GM19395 (cell line): ENCODE measurements around the gene ACTR1A.
"Not testable (repeated sequence)": the region's sequence is repeated elsewhere in the genome, so short reads cannot be mapped to it uniquely, and the experiment has no call there.

Experiments
- ATAC-seq: cut with Tn5 transposase; IDR thresholded peaks from one replicate; pipeline ENCODE4 v1.9.1; 2021; ENCODE audit warnings: mild to moderate bottlenecking, moderate library complexity; ENCODE audit not compliant: unreplicated experiment

ACTR1A gene

GRCh38 chr10:102517553-102517952, 15.0 kb upstream of the ACTR1A start:
- ATAC-seq = no peak

GRCh38 chr10:102515724-102516123, 13.2 kb upstream of the ACTR1A start:
- no peak for ATAC-seq

GRCh38 chr10:102514487-102515311, 12.2 kb upstream of the ACTR1A start:
- no peak for ATAC-seq

GRCh38 chr10:102511583-102512274, 9.2 kb upstream of the ACTR1A start:
- peak; percentile 91 for ATAC-seq

GRCh38 chr10:102509387-102509786, 6.9 kb upstream of the ACTR1A start:
- ATAC-seq = no peak

- ATAC-seq = no peak
These were observed 6.0 kb upstream of the ACTR1A start for GRCh38 chr10:102508506-102508905.

GRCh38 chr10:102507521-102507920, 5.0 kb upstream of the ACTR1A start:
- no peak for ATAC-seq

- ATAC-seq = no peak
These were observed 3.1 kb upstream of the ACTR1A start for GRCh38 chr10:102505462-102506115.

- ATAC-seq = no peak
These were observed 2.4 kb upstream of the ACTR1A start for GRCh38 chr10:102504976-102505300.

GRCh38 chr10:102504179-102504975, 1.9 kb upstream of the ACTR1A start:
- ATAC-seq = no peak

GRCh38 chr10:102503264-102504178, 1.0 kb upstream of the ACTR1A start, which contains the start of gene SUFU:
Gene SUFU, plus strand, starts transcription at chr10:102503972. Its CDS starts 181 bp downstream, at chr10:102504153.
- ATAC-seq = peak; percentile 52

- peak; percentile 73 for ATAC-seq
These were observed 529 bp downstream of the ACTR1A start for GRCh38 chr10:102502029-102502336.

- no peak for ATAC-seq
These were observed 1.1 kb downstream of the ACTR1A start for GRCh38 chr10:102501201-102502028.

GRCh38 chr10:102500686-102501085, 1.8 kb downstream of the ACTR1A start:
- ATAC-seq = not testable (repeated sequence)

- no peak for ATAC-seq
These were observed 3.2 kb downstream of the ACTR1A start for GRCh38 chr10:102499356-102499755.

- no peak for ATAC-seq
These were observed 5.0 kb downstream of the ACTR1A start for GRCh38 chr10:102497545-102497944.

- no peak for ATAC-seq
These were observed 8.7 kb downstream of the ACTR1A start for GRCh38 chr10:102493771-102494170.

- no peak for ATAC-seq
These were observed 9.5 kb downstream of the ACTR1A start for GRCh38 chr10:102492983-102493382.

GRCh38 chr10:102492344-102492939, 10.1 kb downstream of the ACTR1A start:
- no peak for ATAC-seq
